ENCODE data around the gene FBXL7.

DNA sequence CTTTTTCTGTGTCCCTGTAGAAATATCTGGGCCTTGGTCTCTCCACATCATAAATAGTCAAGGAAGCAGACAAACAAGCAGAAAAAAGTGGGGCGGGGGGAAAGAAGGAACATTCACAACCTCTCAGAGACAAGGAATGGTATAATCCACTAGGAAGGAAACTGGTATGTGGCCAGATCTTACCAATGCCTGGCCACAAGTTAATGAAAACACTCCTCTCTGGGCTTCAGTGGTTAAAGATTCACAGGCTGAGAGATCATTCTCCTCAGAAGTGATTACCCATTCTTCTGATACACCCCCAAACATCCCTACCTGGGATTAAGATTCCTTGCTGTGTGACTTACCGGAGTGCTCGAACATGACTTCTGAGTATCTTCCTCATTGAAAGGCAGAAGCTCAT lies 389.0 kb downstream of the FBXL7 start:
- TF ChIP-seq, protein P1, sequence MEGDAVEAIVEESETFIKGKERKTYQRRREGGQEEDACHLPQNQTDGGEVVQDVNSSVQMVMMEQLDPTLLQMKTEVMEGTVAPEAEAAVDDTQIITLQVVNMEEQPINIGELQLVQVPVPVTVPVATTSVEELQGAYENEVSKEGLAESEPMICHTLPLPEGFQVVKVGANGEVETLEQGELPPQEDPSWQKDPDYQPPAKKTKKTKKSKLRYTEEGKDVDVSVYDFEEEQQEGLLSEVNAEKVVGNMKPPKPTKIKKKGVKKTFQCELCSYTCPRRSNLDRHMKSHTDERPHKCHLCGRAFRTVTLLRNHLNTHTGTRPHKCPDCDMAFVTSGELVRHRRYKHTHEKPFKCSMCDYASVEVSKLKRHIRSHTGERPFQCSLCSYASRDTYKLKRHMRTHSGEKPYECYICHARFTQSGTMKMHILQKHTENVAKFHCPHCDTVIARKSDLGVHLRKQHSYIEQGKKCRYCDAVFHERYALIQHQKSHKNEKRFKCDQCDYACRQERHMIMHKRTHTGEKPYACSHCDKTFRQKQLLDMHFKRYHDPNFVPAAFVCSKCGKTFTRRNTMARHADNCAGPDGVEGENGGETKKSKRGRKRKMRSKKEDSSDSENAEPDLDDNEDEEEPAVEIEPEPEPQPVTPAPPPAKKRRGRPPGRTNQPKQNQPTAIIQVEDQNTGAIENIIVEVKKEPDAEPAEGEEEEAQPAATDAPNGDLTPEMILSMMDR (IDR thresholded peaks at IDR 0.05), result no peak
- TF ChIP-seq POLR2A (IDR thresholded peaks at IDR 0.05), result no peak

Data from lower leg skin (tissue), 3 donors.